ENCODE results near the gene ST6GALNAC3.

The ST6GALNAC3 gene

GRCh38 chr1:76371941-76372340 is 297.4 kb downstream of the ST6GALNAC3 start:
- DNase-seq = no peak

DNA sequence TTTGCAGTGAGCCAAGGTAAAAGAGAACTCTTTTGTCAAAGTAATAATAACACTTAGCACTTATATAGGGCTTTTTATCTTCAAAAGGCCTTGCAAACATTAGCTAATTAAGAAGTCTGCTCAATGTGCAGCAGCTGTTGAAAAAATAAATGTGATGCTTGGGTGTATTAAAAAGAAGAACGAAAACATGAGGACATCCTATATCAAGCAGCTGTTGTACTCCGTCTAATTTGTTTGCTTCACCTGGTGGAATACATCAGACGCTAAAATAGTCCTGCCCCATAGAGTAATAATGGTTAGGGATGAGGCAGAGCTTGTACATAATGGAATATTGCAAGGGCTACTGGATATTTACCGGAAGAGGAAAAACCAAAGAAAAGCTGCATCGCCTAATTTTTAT is 299.5 kb downstream of the ST6GALNAC3 start:
- DNase-seq = no peak

DNA sequence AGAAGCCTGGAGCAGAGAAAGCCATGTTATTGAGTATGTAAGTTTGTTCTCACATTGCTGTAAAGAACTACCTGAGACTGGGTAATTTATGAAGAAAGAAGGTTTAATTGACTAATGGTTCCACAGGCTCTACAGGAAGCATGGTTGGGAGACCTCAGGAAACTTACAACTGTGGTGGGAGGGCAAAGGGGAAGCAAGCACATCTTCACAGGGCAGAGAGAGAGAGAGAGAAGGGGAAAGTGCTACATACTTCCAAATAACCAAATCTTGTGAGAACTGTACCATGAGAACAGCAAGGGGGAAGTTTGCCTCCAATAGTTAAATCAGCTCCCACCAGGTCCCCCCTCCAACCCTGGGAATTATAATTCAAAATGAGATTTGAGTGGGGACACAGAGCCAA is 302.7 kb downstream of the ST6GALNAC3 start:
- DNase-seq = no peak

DNA sequence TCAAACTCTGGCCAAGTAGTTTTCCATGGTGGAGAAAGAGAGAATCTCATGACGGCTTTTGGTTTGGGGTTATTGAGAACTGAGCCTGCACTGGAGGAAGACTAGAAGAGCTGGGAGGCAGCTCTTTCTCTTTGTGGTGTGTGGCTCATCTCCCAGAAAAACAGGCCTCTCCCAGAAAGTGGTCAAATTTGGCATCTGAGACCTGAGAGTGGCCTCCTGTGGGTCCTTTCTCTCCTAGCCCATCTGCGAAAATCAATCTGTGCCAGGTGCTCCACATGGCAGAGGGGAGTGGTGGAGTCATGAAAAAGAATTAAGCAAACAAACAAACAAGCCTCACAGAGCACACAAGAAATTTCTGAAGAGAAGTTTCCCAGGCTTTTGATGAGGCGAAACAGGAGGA is 305.0 kb downstream of the ST6GALNAC3 start:
- DNase-seq = no peak

DNA sequence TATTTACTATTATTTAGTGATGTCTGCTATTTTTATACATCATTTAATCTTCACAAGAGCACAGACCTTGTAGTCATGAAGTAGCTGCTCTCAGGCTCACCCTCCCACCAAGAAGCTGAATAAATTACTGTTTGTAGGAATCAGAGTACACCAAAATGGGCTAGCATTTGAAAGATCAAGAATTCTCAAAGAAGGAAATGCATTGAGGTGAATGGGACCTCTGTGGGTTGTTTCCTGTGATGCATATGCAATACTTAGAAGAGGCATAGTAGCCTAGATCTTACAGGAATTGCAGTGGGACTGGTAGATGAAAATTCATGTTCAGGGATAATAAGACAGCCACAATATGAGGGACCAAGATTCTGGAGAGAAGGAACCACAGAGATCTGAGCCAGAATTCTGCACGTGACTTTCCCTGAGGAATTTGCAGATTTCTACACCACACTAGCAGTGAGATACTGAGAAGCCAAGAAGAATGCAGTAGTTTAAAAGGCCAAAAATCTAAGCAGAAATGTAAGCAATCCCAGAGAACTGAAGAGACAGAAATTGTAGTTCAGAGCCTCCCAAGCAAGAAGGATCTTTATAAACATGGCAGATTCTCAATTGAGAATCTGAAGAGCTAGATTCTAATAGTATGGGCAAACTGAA is 307.0 kb downstream of the ST6GALNAC3 start:
- no peak for DNase-seq

DNA sequence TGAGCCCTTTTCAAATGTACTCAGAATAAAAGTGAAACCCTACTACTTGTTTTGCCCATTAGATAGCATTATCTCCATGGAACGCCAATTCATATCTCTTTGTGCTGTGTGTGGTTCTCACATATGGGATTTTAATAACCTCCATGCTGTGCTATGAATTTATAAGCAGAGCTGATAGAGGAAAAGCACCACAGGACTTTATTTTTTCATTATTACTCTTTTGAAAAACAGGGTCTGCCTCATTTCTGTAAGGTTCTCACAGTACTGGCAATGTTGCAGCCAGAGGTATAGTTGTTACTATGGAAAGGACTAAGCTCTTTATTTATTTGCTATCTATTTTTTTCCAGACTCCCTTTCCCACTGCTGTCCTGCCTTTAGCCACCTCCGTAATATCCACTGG is 313.7 kb downstream of the ST6GALNAC3 start:
- DNase-seq = no peak

GRCh38 chr1:76390456-76390855 is 315.9 kb downstream of the ST6GALNAC3 start:
- no peak for DNase-seq

GRCh38 chr1:76395059-76395458 is 320.5 kb downstream of the ST6GALNAC3 start:
- DNase-seq = no peak

DNA sequence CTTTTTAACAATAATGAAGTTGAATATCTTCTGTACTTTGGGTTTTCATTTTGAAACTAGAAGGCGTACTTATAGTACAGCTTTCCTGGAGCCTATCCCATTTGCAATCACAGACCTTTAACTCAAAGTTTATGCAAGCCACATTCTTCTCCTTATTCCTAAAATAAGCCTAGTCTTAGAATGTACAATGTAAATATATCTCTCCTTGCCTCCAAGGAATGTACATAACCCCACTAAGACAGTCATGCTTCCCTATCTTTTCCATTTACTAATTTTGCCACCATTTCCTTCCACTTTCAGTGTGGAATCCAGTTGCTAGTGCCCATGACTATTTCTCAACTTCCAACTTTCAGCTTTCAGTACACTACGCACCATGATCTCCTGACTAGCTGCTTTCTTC is 327.6 kb downstream of the ST6GALNAC3 start:
- no peak for DNase-seq

- DNase-seq = no peak
Observed at GRCh38 chr1:76408303-76408702, 333.8 kb downstream of the ST6GALNAC3 start.

DNA sequence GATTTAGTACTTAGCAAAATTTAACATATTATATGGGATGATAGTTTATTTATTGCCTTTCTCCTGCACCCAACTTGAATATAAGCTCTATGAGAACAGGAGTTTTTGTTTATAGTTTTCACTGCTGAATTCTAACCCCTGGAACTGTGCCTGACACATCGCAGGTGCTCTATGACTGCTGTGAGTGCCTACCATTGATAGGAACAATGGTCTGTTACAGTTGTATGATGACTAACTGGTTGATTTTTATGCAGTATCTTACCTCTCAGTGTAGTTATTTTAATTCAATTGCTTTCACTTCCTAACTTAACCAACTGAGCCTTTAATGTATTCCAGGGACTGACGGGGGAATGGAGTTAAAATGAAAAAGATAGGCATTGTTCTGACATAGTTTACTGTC is 336.0 kb downstream of the ST6GALNAC3 start:
- no peak for DNase-seq

GRCh38 chr1:76418531-76418930 is 344.0 kb downstream of the ST6GALNAC3 start:
- no peak for DNase-seq

GRCh38 chr1:76419603-76420002 is 345.1 kb downstream of the ST6GALNAC3 start:
- no peak for DNase-seq

DNA sequence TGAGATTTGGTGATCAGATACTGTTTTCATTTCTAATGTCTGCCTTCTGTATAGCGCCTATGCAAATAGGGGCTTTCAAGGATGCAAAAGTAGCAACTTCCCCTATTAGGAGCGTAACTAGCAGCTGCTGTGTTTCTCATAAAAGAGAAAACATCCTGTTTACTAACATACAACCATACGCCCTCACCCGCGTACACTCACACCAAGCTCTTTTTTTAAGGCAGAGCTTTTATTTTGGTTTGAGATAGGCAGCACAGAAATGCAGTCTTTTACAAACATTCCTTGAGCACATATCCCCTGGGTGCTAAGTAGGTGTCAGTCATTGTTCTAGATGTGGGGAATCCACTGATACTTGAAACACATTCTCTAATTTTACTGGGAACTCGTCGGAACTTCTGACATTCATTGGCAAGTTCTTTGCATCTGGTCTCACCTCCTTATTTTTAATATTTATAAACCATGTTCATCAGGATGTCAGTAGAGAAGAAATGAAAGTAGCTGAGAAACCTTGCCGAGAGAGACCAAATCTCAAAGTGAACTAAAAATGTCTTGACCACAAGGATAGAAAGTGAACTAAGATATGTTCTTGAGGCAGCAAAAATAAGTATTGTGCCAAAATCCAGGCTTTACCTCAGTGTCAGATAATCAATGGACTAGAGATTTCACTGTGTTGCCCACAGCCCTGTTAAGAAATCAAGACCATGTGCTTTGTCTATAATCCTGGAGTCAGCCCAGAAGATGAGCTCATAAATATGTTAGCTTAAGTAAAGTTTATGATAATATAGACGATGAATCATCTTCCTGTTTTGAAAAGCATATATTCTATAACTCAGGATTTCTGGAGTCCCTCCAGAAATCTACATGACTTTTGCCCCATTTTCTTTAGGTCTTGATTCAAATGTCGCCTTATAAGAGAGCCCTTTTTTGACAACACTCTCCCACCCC is 350.9 kb downstream of the ST6GALNAC3 start:
- no peak for DNase-seq

DNA sequence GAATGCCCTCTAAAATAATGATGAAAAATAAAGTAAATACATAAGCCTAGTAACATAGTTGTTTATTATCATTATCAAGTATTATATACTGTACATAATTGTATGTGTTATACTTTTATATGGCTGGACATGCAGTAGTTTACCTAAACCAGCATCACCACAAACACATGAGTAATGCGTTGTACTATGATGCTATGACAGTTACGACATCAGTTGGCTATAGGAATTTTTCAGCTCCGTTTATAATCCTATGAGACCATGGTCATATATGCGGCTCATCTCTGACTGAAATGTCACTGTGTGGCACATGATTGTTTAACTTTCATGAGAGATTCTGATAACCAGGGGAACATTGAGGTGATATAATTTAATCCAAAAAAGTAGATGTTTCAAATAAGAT is 352.1 kb downstream of the ST6GALNAC3 start:
- no peak for DNase-seq

DNA sequence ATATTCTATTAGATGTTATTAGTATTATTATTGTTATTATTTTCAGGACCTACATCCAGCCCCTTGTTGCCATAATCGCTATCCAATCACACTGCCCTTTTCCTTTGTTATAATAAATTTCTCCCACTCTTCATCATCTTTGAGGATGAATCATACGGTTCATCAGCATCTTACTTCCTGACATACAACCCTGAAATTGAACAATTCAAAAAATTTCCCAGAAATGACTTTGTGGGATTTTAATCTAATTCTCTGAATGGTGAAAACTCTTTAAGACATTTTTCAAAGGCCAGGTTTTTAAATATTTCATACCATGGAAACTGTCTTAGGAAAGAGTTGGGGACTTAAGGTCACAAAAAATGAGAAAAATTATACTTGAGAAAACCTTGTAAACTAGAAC is 353.5 kb downstream of the ST6GALNAC3 start:
- no peak for DNase-seq

DNA sequence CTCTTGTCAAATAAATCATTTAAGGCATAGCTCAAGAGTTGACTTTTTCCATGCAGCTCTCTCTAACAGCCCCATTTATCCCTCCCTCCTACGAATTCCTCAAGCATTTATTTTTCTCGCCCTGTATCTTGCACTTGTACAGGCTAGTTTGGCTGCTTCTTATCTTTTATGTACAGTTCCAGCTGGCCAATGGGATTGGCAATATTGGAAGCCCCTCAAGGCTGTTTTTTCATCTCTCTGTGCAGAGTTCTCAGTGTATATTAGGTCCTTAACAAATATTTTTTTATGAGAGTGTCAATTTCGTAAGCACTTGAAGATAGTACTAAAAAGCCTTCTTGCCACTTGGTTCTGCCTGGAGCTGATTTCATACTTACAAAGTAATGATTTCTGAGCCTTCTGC is 356.0 kb downstream of the ST6GALNAC3 start:
- no peak for DNase-seq

GRCh38 chr1:76433526-76433925 is 359.0 kb downstream of the ST6GALNAC3 start:
- DNase-seq = no peak

- DNase-seq = no peak
Observed at GRCh38 chr1:76443217-76443616, 368.7 kb downstream of the ST6GALNAC3 start.

- DNase-seq = no peak
Observed at GRCh38 chr1:76444773-76445172, 370.2 kb downstream of the ST6GALNAC3 start.

DNA sequence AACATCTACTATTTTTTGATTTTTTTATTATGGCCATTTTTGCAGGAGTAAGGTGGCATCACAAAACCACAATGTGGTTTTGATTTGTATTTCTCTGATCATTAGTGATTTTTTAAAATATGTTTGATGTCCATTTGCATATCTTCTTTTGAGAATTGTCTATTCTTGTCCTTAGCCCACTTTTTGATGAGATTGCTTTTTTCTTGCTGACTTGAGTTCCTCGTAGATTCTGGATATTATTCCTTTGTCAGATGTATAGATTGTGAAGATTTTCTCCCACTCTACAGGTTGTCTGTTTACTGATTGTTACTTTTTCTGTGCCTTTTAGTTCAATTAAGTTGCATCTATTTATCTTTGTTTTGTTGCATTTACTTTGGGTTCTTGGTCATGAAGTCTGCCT is 375.7 kb downstream of the ST6GALNAC3 start:
- DNase-seq = no peak

GRCh38 chr1:76463278-76463677 is 388.7 kb downstream of the ST6GALNAC3 start:
- DNase-seq = no peak

- no peak for DNase-seq
Observed at GRCh38 chr1:76463849-76464248, 389.3 kb downstream of the ST6GALNAC3 start.

DNA sequence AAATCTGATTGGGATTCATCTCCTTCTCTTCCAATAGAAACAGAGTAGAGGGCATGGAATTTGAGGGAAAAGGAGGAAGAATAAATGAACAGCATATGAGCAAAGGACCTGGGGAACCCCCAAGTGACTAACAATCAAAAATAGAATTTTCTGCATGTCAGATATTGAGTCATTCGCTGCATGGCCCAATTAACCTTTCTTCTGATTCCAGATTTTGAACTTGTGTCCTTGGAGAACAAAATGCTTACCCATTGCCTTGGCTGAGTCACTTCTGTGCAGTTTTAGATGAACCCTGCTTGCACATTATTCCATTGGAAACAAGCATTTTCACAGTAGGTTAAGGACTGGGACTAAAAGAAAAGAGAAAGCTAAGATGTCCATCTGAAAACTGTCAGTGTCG is 390.5 kb downstream of the ST6GALNAC3 start:
- no peak for DNase-seq

All from T-helper 9 cell (primary cell).